ENCODE data around the gene POLE. TPM values are rescaled to one million over a fixed set of nuclear protein-coding genes. Genes with fewer than 3 reads are reported as not detected.

The POLE gene
- total and polyA plus RNA-seq, 2 of the 4 experiments (the other 2 are of a cell fraction) = 17.2 to 20.7 TPM

DNA sequence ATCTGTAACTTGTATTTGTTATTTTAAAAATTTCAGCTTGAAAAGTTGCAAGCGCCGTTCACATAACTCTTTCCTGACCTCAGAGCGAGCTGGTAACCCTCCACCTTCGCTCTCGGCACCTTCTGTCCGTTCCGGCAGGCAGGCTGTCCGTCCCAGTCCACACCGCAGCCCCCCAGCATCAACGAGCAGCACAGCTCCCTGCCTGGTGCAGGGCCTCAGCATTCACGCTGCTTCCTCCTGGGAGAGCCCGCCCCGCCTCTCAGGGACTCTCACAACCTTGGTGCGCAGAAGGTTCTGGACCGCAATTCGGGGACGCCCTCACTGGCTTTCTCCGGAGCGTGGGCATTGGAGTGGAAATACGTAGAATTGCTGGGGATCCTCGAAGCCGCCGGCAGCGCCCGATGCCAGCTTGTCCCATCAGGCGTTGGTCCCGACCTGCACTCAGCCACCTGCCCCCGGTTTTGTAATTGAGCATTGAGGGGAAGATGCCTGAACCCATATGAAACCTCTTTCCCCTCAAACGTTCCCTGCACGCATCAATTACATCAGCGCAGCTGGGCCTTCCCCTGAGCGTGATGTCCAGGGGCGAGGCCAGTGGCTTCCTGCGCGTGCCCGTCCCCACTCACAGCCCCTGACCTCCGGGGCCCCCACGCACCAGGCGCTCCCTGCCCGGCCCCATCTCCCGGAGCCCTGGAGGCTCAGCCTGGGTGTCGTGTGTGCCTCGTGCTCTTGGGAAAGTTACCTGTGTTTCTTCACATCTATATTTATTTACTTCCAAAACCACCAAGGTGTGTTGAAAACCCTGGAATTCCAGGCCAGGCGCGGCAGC lies 95.8 kb downstream of the POLE start:
- Histone ChIP-seq H4K20me1 (ENCODE audit: insufficient read depth, low read length) (no peaks in the 10 kb centered on the region), H3K27ac (ENCODE audit: insufficient read depth, low read length) (no peak overlapping the region), H3K9me3 (ENCODE audit: control insufficient read depth, insufficient read depth, low read length) (peaks cover 5% of the 10 kb centered on the region; the same call in 1 of the 2 replicates), H2AFZ (replicated peaks; ENCODE audit: low read length, poor library complexity) (no peak overlapping the region), H2BK120ac (ENCODE audit: low read depth, low read length) (no peak overlapping the region), H3K56ac (ENCODE audit: extremely low read depth, insufficient read depth, low read length) (no peak overlapping the region), H4K8ac (ENCODE audit: low read depth in 2 of 2, low read length in 2 of 2) (no peak overlapping the region), H3K36me3 (ENCODE audit: control insufficient read depth, insufficient read depth, low read length) (no peaks in the 10 kb centered on the region), H3K79me1 (ENCODE audit: low read depth in 1 of 2, low read length in 2 of 2) (no peaks in the 10 kb centered on the region), H3K4me3 (ENCODE audit: insufficient read depth, low read depth, low read length) (no peak overlapping the region), H3K4ac (ENCODE audit: low read depth, low read length) (no peak overlapping the region), H3K9ac (ENCODE audit: low read depth, low read length) (no peak overlapping the region), H3K9me1 (ENCODE audit: insufficient read depth, low read length) (0 out of 2 replicates have a peak, but pooled peaks cover 2% of the 10 kb centered on the region), H3K4me2 (ENCODE audit: low read depth, low read length) (no peak overlapping the region), H4K91ac (ENCODE audit: insufficient read depth, low read depth, low read length) (no peak overlapping the region), H2BK20ac (ENCODE audit: low read depth, low read length) (no peak overlapping the region), H3K23ac (ENCODE audit: low read depth, low read length) (no peak overlapping the region), H3K14ac (replicated peaks; ENCODE audit: low read depth, low read length) (no peak overlapping the region), H2BK15ac (ENCODE audit: low read depth, low read length) (no peak overlapping the region), H2BK5ac (ENCODE audit: low read depth, low read length, poor library complexity, severe bottlenecking) (no peak overlapping the region), H3K18ac (ENCODE audit: low read depth, low read length) (no peak overlapping the region), H2AK9ac (replicated peaks; ENCODE audit: low read depth, low read length, poor library complexity) (no peak overlapping the region), H4K5ac (ENCODE audit: low read depth, low read length) (no peak overlapping the region), H2AK5ac (ENCODE audit: low read depth, low read length) (no peak overlapping the region), H3K4me1 (ENCODE audit: control insufficient read depth, insufficient read depth, low read length) (peaks cover 2% of the 10 kb centered on the region; the same call in 1 of the 2 replicates), H3K27me3 (ENCODE audit: control insufficient read depth, insufficient read depth, low read length) (peaks cover 6% of the 10 kb centered on the region; the same call in 1 of the 2 replicates)
- DNase-seq (no peak), ATAC-seq (ENCODE audit: low read depth) (no peak)
- ChIA-PET CTCF (no interaction called here), POLR2A (ENCODE audit: unreplicated experiment) (no interaction called here)
- no TSS peak for BruUV-seq (replicated peaks)
- dilution Hi-C loops (cut with HindIII; ENCODE audit: low sequenced_read_pairs, unreplicated experiment) = no loop called here
- intact Hi-C loops (cut with micrococcal nuclease) = no loop called here
- in situ Hi-C loops (cut with MboI; ENCODE audit: low sequenced_read_pairs) = no loop called here
- TF ChIP-seq NFE2L2 (IDR thresholded peaks at IDR 0.05; ENCODE audit: low read depth, low read length) (no peak), SMC3 (IDR thresholded peaks at IDR 0.05; ENCODE audit: low read depth, low read length) (no peak), MXI1 (IDR thresholded peaks at IDR 0.05; ENCODE audit: borderline replicate concordance, low read depth, low read length) (no peak), RCOR1 (IDR thresholded peaks at IDR 0.05; ENCODE audit: insufficient replicate concordance, low read length) (no peak), RFX5 (IDR thresholded peaks at IDR 0.05; ENCODE audit: low read depth, low read length) (no peak), CTCF (conservative IDR thresholded peaks at IDR 0.05; ENCODE audit: low read depth, low read length) (no peak), MAZ (IDR thresholded peaks at IDR 0.05; ENCODE audit: borderline replicate concordance, low read depth, low read length) (no peak), FOS (IDR thresholded peaks at IDR 0.05; ENCODE audit: low read depth, low read length) (no peak), RAD21 (IDR thresholded peaks at IDR 0.05; ENCODE audit: low read length) (no peak)
- TF ChIP-seq, protein P1, sequence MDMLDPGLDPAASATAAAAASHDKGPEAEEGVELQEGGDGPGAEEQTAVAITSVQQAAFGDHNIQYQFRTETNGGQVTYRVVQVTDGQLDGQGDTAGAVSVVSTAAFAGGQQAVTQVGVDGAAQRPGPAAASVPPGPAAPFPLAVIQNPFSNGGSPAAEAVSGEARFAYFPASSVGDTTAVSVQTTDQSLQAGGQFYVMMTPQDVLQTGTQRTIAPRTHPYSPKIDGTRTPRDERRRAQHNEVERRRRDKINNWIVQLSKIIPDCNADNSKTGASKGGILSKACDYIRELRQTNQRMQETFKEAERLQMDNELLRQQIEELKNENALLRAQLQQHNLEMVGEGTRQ (IDR thresholded peaks at IDR 0.05; ENCODE audit: low read depth, low read length) = no peak
- WGBS, 2 experiments (ENCODE audit: extremely low coverage in 2 of 2, insufficient read length in 1 of 2) = 80% methylated on average over 3 of the region's 45 CpGs; no CpG with 5 or more reads in 1 of the 2 experiments

All from IMR-90 (cell line).